OCI-LY1 (cell line): Measurements from ENCODE around the gene LPCAT1.

Source experiments
- EZH2 ChIP-seq: fragments of 200-600 bp; sonication (generic), shearing (Covaris generic); IDR thresholded peaks from 2 replicates; pipeline ENCODE4 v1.8.0; 2017; ENCODE audit warnings: borderline replicate concordance, mixed run types, mild to moderate bottlenecking, antibody characterized with exemption, low read length, moderate library complexity, mixed read lengths
- TF ChIP-seq, protein P1 (sequence below): fragments of 200-600 bp; sonication (generic), shearing (Covaris generic); IDR thresholded peaks from 2 replicates; pipeline ENCODE4 v1.5.1; 2017; ENCODE audit warnings: mild to moderate bottlenecking, antibody characterized with exemption, low read length, moderate library complexity, mixed read lengths

DNA sequence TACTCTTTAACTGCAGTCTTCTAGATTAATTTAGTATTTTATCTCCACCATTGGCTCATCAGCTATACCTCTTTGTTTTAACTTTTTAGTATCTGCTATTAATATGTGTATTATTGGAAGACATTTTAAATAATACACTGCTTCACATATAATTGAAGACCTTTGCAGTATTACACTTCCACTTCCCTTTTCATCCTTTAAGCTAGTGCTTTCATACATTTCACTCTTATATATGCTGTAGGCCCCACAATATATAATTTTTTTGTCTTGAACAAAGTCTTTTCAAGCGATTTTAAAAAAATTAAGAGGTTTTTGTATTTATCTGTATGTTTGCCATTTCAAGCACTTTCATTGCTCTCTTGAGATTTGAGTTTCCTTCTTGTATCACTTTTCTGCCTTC is 8.6 kb upstream of the LPCAT1 start:
- TF ChIP-seq, protein P1, sequence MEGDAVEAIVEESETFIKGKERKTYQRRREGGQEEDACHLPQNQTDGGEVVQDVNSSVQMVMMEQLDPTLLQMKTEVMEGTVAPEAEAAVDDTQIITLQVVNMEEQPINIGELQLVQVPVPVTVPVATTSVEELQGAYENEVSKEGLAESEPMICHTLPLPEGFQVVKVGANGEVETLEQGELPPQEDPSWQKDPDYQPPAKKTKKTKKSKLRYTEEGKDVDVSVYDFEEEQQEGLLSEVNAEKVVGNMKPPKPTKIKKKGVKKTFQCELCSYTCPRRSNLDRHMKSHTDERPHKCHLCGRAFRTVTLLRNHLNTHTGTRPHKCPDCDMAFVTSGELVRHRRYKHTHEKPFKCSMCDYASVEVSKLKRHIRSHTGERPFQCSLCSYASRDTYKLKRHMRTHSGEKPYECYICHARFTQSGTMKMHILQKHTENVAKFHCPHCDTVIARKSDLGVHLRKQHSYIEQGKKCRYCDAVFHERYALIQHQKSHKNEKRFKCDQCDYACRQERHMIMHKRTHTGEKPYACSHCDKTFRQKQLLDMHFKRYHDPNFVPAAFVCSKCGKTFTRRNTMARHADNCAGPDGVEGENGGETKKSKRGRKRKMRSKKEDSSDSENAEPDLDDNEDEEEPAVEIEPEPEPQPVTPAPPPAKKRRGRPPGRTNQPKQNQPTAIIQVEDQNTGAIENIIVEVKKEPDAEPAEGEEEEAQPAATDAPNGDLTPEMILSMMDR = no peak
- TF ChIP-seq EZH2 = no peak
